HG03280 (cell line): Measurements from ENCODE around the gene GPC5.
"Not testable (repeated sequence)": the region's sequence is repeated elsewhere in the genome, so short reads cannot be mapped to it uniquely, and the experiment has no call there.

Experiments
- ATAC-seq: cut with Tn5 transposase; IDR thresholded peaks from one replicate; pipeline ENCODE4 v1.9.1; 2021; ENCODE audit warnings: mild to moderate bottlenecking, moderate library complexity; ENCODE audit not compliant: unreplicated experiment

GPC5 gene

GRCh38 chr13:91817250-91817649, 418.8 kb downstream of the GPC5 start:
- ATAC-seq, result no peak

DNA sequence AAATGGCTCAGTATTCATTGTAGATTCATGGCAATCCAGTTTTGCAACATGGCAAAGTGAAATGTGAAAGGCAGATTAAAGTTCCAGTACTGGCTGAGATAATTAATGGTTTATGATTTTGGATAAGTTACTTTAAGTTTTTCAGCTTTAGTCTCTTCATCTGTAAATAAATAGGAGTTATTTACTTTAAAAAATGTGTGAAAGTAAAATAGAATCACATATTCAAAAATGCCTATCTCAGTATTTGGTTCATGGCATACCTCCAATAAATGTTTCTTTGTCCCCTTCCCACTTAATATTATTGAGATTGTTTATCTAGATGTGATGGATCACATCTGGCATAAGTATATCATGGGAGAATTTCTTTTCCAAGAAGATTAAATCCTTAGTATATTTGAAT, 426.0 kb downstream of the GPC5 start:
- ATAC-seq, result no peak

DNA sequence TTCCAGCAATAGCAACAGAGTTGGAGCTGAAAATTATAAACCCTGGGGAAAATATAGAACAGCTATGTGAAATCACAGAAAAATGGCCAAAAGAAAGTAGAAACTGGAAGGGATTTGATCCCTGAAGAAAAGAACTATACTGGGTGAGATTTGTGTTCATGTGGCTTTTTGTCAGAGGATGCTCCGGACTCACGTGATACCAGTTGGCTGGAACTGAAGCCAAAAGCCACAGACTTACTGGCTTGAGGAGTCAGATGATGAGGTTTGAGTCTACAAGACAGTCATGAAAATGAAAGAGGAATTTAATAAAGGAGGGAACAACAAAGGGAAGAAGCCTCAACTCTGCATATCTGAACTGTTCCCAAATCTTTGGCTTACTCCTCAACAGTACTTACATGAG, 427.1 kb downstream of the GPC5 start:
- ATAC-seq, result no peak

GRCh38 chr13:91836553-91836952, 438.1 kb downstream of the GPC5 start:
- ATAC-seq, result no peak

DNA sequence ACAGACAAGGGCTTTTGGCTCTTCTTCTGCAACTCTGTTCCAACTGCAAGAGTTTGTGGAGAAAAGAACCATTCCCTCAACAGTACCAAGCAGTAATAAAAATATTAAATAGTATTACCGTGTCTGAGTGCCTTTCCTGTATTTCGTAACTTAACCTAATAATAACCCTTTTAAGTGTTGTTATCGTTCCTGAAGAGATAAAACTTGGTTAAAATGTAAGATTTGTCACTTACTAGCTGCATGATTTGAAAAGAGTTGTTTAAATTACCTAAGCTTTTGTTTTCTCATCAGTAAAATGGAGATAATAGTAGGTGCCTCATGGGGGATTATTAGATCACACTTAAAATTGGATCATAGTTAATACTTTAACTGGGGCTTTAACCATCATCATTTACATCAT, 447.2 kb downstream of the GPC5 start:
- no peak for ATAC-seq

GRCh38 chr13:91863699-91864098, 465.3 kb downstream of the GPC5 start:
- ATAC-seq, result no peak

DNA sequence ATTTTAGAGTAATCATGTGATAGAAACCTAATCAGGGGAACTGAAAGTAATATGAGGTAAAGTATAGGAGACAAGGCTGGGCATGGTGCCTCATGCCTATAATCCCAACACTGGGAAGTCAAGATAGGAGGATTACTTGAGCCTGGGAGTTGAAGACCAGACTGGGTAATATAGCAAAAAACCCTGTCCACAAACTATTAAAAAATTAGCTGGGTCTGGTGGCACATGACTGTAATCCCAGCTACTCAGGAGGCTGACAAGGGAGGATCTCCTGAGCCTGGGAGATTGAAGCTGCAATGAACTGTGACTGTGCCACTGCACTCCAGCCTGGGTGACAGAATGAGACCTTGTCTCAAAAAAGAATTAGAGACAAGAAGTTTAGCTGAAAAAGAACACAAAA, 469.9 kb downstream of the GPC5 start:
- ATAC-seq, result no peak

DNA sequence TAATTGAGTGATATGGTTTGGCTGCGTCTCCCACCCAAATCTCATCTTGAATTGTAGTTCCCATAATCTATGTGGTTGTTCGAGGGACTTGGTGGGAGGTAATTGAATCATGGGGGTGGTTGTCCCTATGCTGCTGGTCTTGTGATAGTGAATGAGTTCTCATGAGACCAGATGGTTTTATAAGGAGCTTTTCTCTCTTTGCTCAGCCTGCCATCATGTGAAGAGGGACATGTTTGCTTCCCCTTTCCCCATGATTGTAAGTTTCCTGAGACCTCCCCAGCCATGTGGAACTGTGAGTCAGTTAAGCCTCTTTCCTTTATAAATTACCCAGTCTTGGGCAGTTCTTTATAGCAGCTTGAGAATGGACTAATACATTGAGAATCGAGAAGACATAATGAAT, 480.1 kb downstream of the GPC5 start:
- no peak for ATAC-seq

DNA sequence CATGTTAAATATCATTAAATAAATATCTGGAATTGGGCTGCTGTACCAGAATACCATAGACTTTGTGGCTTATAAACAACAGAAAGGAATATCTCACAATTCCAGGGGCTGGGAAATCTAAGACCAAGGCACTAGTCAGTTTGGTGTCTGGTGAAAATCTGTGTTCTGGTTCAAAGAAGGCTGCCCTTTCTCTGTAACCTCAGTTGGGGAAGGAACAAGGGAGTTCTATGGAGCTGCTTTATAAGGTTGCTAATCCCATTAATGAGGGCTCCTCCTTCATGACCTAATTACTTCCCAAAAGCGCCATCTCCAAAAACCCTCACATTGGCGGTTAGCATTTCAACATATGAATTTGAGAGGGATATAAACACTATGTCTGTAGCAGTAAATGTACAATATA, 480.9 kb downstream of the GPC5 start:
- no peak for ATAC-seq

DNA sequence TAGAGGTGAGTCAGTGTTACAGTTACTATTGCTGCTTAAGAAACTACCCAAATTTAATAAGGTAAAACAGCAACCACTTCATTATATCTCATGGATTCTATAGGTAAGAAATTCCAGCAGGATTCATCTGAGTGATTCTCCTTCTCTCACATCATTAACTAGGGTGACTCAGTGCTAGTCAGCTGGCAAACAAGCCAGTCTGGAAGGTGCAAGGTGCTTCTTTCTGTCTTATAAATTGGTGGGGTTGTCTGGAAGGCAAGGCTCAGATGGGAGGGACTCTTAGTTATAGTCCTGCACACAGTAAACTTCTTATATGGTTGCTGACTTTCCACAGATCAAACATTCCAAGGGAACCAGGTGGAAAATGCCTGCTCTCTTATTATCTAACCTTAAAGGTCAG, 484.5 kb downstream of the GPC5 start:
- ATAC-seq, result no peak

- ATAC-seq, result no peak
These were observed 491.2 kb downstream of the GPC5 start for GRCh38 chr13:91889641-91890040.

DNA sequence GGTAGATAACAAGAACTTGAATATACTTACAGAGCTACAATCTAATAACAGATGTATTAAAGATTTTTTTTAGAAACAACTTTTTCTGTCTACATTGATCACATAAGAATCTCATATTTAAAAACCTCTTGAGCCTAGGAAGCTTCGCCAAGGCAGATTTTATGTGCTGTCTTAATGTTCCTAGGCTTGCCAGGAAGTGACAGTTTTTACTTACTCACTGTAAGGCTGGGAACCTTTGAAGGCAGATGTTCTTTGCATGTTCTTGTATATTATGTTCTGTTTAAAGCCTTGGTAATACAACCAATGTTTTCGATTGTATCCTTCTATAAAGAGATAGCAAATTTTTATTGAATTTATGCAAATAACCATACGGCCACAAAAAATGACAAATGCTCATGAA, 492.7 kb downstream of the GPC5 start:
- ATAC-seq, result no peak

- ATAC-seq, result no peak
These were observed 494.6 kb downstream of the GPC5 start for GRCh38 chr13:91893040-91893439.

DNA sequence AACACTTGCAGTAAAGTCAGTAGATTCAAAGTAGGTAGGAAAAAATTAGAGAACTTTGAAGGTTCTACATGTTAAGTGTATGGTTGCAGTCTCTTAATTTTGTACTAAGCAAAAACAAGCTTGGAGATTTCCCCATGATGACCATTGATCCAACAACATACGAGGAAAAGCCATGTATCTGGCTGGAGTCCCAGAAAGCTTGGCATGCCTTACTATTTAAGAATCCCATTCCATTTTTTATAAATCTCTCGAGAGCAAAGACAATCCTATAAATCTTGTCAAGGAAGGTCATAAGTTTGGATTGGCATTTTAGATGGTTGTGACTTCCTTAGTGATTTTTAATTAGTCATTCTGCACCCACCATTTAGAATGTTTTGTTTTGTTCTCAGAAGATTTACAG, 495.9 kb downstream of the GPC5 start:
- no peak for ATAC-seq

DNA sequence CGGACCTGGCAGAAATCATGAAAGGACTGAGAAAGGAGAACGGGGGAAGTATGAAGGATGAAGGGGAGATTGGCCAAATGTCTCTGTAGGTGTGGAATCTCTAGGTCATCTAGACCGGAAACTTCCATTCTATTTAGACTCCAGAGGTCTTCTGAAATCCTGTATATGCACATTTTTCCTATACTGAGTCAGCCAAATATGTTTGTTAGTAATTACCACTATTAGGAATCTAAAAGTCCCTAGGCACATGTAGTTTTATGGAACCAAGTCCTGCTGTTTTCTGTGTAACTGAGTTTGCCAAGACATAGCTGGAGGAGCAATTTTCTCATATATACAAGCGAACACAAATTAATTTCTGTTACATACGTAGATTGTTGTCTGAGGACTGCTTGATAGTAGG, 498.1 kb downstream of the GPC5 start:
- no peak for ATAC-seq

DNA sequence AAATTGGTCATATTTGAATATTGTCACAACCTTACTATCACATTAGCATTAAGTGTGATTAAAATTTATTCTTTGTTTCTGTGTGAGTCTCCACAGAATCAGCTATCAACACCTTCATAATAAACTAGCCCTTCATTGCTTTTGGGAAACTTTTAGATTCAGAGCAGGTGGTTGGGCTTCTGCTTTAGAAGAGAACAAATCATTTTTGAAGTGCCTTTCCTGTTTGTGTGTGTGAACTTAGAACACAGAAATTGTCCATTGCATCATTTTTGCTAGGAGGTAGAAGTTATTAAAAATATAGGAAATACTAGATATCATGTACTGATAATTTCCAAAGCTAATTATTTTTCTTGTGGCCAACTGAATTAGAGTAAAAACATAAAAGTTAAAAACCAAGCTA, 500.6 kb downstream of the GPC5 start:
- not testable (repeated sequence) for ATAC-seq

DNA sequence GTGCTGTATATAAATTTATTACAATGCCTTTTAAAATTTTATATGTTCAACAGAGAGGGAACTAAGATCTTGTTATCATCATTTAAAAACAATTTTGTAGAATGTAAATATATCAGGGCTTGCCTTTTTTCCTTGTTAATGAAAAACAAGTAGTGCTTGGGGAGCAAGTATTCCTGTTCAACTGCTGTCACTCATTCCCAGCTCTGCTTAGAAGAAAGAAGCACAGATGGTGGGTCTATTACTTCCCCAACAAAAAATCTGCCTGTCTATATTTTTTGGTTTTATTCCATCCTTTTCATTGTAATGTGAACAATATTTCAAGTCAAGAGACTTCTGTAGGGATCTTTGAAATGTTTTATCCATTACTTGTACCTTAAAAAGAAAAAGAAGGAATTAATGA, 503.9 kb downstream of the GPC5 start:
- ATAC-seq, result no peak

DNA sequence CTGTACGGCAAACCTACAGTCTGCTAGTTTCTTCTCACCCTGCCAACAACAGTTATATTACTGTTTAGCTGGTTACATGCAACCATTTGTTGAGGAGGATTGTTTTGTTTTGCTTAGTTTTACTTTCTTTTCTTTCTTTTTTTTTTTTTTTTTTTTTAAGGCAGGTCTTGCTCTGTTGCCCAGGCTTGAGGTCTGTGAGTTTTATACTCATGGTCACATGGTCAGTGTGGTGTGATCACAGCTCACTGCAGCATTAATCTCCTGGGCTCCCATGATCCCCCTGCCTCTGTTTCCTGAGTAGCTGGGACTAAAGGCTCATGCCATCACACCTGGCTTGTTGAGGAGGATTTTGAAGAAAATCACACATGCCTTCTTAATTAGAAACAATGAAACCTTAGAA, 505.6 kb downstream of the GPC5 start:
- ATAC-seq, result peak; percentile 85

DNA sequence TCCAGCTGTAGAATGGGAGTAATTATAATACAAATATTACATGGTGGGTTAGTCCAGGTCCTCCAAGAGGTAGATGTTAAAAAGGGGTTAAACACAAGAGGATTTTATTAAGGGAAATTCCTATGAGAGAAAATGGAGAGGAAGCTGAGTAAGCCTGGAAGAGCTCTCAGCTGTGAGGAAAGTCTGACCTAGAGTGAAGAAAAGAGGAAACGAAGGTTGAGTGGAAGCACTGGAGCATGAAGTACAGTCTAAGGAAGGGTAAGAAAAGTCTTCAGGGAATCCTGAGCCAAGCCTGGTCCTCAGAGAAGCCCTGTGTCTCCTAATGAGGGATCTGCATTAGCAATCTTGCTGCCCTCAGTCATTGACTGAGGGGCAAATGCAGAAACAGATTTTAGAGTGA, 506.2 kb downstream of the GPC5 start:
- ATAC-seq, result peak; percentile 45

DNA sequence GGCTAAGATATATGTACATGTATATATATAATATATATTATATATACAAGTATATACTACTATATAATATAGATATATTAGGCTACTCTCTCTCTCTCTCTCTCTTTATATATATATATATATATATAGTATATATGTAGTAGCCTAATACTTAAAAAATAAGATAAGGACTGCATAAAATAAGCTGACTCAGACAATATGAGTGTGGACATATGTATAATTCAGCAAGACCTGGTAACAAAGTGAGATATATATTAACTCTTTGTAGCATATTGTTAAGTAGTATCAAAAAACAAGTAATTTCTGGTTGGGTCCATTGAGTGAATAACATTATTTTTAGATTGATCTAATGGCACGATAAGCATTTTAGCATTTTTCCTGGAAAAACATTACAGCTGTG, 509.0 kb downstream of the GPC5 start:
- ATAC-seq, result no peak

DNA sequence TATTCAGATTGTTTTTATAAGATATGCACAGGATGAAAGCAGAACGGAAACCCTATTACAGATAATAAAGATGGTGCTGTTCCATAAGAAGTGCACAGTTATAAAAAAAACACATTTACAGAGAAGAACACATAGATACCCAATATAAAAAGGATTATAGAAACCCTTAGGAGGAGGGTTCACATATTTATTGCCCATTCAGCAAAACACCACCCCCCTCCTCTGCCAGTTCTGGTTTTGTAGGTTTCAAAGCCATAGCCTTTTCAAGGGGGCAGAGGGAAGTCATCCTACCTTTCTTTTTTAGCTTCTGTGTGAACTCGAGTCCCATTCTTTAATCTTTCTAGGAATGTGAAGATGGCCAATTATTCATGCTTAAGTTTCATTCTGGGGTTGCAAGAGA, 511.2 kb downstream of the GPC5 start:
- ATAC-seq, result no peak

DNA sequence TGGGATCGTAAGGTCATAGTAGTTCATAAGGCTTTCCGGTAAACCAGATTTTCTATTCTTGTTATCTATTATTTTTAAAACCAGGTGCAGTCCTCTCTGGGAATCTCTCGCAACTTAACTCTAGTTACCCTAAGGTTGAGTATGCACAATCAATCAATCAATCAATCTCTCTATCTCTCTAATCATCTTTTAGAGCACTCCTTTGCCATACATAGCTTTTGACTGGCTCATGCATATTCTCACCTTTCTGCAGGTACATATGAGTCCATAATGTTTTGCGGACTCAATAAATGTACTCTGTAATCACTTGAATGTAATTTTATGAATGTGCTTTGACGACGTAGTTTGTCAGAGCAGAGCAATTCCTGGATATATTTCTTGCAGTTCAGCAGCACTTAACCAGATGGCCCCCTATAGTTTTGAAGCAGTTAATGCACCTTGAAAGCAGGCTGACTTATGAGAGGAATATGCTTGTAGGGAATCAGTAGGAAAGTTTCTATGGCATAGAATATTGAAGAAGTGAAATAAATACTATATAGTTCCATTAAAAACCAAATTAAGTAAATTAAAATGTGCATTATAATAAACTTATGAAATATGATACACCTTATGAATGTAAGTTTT, 524.7 kb downstream of the GPC5 start:
- no peak for ATAC-seq

DNA sequence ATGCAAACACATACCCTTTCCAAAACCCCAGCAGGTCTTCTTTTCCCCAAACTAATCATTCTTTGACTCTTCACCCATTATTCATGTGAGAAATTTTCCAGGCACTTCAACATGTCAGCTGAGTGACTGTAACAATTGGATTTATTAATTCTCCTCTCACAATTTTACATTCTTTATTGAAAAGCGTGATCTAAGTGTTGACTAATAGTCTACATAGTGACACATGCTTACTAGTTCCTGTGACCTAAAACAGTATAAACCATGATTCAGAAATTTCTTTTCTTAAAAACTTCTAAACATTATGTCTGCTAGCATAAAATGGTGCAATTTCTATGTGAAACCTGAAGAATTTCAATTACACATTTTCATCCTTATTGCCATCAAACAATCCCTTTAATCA, 532.3 kb downstream of the GPC5 start:
- ATAC-seq, result no peak

DNA sequence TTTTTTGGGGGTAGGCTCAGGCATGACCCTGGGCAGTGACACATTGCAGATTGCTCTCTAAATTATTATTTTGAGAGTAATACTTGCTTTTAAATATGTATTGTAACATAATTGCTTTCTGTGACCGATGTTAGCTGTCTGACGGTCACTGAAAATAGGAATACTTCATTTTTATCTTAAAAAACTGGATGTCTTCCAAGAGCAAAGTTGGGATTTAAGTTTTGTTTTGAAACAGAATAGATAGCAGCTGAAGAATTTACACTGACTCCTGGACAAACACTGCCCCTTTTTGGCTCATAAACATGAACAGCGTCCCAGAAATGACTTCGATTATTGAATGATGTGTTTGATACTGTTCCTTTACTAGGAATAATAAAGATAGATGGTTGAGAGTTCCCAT, 535.9 kb downstream of the GPC5 start:
- no peak for ATAC-seq
